Measurements from ENCODE around the gene GNS.

GNS gene

DNA sequence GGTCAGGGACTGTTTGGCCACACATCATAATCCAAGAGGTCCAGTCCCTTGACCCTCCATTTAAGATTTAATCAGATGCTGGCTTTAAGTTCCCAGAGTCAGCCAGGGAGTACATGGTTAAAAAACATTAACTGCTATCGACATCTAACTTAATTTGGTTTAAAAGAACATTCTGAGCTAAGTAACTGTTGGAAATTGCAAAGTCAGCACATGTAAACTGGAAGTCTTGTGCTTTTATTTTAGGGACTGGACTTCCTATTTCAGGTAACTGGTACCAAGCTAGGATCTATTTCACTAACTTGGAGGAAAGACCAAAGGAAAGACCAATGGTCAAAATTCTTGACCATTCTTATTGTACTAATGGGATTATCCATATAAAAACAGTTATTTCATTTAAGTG is 40.6 kb downstream of the GNS start:
- TF ChIP-seq EP300 (IDR thresholded peaks at IDR 0.05; ENCODE audit: borderline replicate concordance) (no peak), REST (IDR thresholded peaks at IDR 0.05; ENCODE audit: low read depth) (no peak), TCF12 (IDR thresholded peaks at IDR 0.05; ENCODE audit: low read depth) (no peak), EGR1 (IDR thresholded peaks at IDR 0.05) (no peak), RAD21 (IDR thresholded peaks at IDR 0.05; ENCODE audit: low read depth) (no peak), TAF1 (IDR thresholded peaks at IDR 0.05; ENCODE audit: low read depth) (no peak), FOXM1 (IDR thresholded peaks at IDR 0.05; ENCODE audit: borderline replicate concordance, low read depth) (no peak), CREB1 (IDR thresholded peaks at IDR 0.05; ENCODE audit: low read depth) (no peak), NFIC (IDR thresholded peaks at IDR 0.05) (no peak), TEAD4 (IDR thresholded peaks at IDR 0.05) (no peak), CEBPB (IDR thresholded peaks at IDR 0.05) (no peak)
- TF ChIP-seq, protein P1, sequence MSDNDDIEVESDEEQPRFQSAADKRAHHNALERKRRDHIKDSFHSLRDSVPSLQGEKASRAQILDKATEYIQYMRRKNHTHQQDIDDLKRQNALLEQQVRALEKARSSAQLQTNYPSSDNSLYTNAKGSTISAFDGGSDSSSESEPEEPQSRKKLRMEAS (IDR thresholded peaks at IDR 0.05): no peak

DNA sequence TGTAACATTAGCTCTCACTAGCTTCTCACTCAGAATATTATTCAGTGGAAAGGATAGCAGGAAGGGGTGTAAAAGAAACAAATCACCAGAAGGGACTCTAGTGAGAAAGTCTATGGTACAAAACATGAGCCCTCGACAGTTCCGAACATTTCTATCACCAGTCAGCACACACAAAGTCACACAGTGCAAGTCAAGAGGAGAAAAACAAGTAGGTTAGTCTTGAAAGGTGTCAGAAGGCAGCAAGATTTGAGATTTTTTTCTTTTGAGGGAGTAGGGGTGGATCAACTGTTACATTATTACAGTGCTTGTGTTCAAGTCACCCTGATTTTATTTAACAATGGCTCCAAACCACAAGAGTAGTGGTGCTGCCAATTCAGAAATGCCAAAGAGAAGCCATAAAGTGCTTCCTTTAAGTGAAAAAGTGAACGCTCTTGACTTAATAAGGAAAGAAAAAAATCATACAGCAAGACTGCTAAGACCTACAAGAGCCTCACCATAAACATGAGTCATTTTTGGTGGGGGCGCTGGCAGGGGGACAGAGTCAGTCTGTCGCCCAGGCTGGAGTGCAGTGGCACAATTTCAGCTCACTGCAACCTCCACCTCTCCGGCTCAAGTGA is 42.3 kb downstream of the GNS start:
- TF ChIP-seq FOXM1 (IDR thresholded peaks at IDR 0.05; ENCODE audit: borderline replicate concordance, low read depth) (no peak), EP300 (IDR thresholded peaks at IDR 0.05; ENCODE audit: borderline replicate concordance) (no peak), TAF1 (IDR thresholded peaks at IDR 0.05; ENCODE audit: low read depth) (no peak), YY1 (IDR thresholded peaks at IDR 0.05; ENCODE audit: low read depth) (no peak), CEBPB (IDR thresholded peaks at IDR 0.05) (no peak), EGR1 (IDR thresholded peaks at IDR 0.05) (no peak), NFIC (IDR thresholded peaks at IDR 0.05) (no peak), RAD21 (IDR thresholded peaks at IDR 0.05; ENCODE audit: low read depth) (no peak), REST (IDR thresholded peaks at IDR 0.05; ENCODE audit: low read depth) (no peak), CREB1 (IDR thresholded peaks at IDR 0.05; ENCODE audit: low read depth) (no peak), ZBTB7A (IDR thresholded peaks at IDR 0.05; ENCODE audit: low read depth) (no peak), TEAD4 (IDR thresholded peaks at IDR 0.05) (no peak), TCF12 (IDR thresholded peaks at IDR 0.05; ENCODE audit: low read depth) (no peak)
- TF ChIP-seq, protein P1 (IDR thresholded peaks at IDR 0.05): no peak
- TF ChIP-seq, protein P2, sequence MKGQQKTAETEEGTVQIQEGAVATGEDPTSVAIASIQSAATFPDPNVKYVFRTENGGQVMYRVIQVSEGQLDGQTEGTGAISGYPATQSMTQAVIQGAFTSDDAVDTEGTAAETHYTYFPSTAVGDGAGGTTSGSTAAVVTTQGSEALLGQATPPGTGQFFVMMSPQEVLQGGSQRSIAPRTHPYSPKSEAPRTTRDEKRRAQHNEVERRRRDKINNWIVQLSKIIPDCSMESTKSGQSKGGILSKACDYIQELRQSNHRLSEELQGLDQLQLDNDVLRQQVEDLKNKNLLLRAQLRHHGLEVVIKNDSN (IDR thresholded peaks at IDR 0.05): no peak

DNA sequence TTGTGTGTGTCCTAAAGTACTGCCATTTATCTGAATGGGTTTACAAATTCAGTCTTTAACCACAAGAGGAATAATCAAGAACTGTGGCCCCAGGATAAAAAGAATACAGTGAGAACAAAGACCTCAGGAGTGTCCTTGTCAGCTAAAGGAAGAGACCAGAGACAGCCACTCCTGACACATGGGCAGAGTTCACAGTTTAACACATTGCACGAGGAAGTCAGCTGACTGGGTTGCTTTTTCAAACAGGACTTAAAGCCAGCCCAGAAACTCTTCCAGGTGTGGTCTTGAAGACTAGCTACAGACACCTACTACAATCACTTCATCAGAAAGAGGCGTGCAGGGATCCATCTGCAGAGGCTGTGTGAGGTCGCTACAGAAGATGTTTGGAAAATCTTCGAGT is 42.8 kb downstream of the GNS start:
- TF ChIP-seq, protein P2 (IDR thresholded peaks at IDR 0.05): no peak
- TF ChIP-seq EP300 (IDR thresholded peaks at IDR 0.05; ENCODE audit: borderline replicate concordance): no peak
- TF ChIP-seq NFIC (IDR thresholded peaks at IDR 0.05): no peak
- TF ChIP-seq TEAD4 (IDR thresholded peaks at IDR 0.05): no peak
- no peak for TF ChIP-seq FOXM1 (IDR thresholded peaks at IDR 0.05; ENCODE audit: borderline replicate concordance, low read depth)

- TF ChIP-seq REST (IDR thresholded peaks at IDR 0.05; ENCODE audit: low read depth) (no peak), CREB1 (IDR thresholded peaks at IDR 0.05; ENCODE audit: low read depth) (no peak), TAF1 (IDR thresholded peaks at IDR 0.05; ENCODE audit: low read depth) (no peak), TCF12 (IDR thresholded peaks at IDR 0.05; ENCODE audit: low read depth) (no peak), EP300 (IDR thresholded peaks at IDR 0.05; ENCODE audit: borderline replicate concordance) (no peak), YY1 (IDR thresholded peaks at IDR 0.05; ENCODE audit: low read depth) (no peak), TEAD4 (IDR thresholded peaks at IDR 0.05) (no peak), NFIC (IDR thresholded peaks at IDR 0.05) (no peak), EGR1 (IDR thresholded peaks at IDR 0.05) (no peak), RAD21 (IDR thresholded peaks at IDR 0.05; ENCODE audit: low read depth) (no peak), ZBTB7A (IDR thresholded peaks at IDR 0.05; ENCODE audit: low read depth) (no peak), CEBPB (IDR thresholded peaks at IDR 0.05) (no peak), FOXM1 (IDR thresholded peaks at IDR 0.05; ENCODE audit: borderline replicate concordance, low read depth) (no peak)
- TF ChIP-seq, protein P1 (IDR thresholded peaks at IDR 0.05): no peak
- TF ChIP-seq, protein P2 (IDR thresholded peaks at IDR 0.05): no peak
Observed at GRCh38 chr12:64714551-64714968, 44.6 kb downstream of the GNS start.

All from Ishikawa (cell line).